ENCODE measurements around the gene ALDH2. TPM values are rescaled to one million over a fixed set of nuclear protein-coding genes. Genes with fewer than 3 reads are reported as not detected.
"Not testable (repeated sequence)": the region's sequence is repeated elsewhere in the genome, so short reads cannot be mapped to it uniquely, and the experiment has no call there.

Gene ALDH2
- total RNA-seq, 4 donors from 2014 or later, result 13.1 to 102 (median 73.5) TPM

DNA sequence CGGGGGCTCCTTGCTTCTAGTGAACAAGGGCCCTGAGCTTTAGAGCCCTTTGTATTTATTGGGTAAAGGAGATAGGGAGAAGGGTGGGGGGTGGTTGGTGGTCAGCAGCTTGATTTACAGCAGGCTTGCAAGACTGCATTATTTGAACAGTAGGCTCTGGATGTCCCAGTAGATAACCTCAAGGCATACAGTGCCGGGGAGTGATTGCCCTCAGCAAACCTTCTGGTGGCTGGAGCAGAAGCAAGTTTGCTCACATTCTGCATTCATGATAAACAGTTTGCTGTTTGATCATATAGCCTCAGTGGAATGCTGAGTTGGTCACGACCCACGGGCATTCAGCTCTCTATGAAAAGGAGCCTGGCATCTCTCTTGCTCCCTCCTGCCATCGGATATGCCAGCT, 58.8 kb downstream of the ALDH2 start:
- Histone ChIP-seq H3K27ac (no peak overlapping the region), H3K27me3 (no peaks in the 10 kb centered on the region), H3K9me3 (no peaks in the 10 kb centered on the region), H3K4me1 (no peaks in the 10 kb centered on the region), H3K36me3 (no peaks in the 10 kb centered on the region), H3K4me3 (no peak overlapping the region)
- TF ChIP-seq, protein P1, sequence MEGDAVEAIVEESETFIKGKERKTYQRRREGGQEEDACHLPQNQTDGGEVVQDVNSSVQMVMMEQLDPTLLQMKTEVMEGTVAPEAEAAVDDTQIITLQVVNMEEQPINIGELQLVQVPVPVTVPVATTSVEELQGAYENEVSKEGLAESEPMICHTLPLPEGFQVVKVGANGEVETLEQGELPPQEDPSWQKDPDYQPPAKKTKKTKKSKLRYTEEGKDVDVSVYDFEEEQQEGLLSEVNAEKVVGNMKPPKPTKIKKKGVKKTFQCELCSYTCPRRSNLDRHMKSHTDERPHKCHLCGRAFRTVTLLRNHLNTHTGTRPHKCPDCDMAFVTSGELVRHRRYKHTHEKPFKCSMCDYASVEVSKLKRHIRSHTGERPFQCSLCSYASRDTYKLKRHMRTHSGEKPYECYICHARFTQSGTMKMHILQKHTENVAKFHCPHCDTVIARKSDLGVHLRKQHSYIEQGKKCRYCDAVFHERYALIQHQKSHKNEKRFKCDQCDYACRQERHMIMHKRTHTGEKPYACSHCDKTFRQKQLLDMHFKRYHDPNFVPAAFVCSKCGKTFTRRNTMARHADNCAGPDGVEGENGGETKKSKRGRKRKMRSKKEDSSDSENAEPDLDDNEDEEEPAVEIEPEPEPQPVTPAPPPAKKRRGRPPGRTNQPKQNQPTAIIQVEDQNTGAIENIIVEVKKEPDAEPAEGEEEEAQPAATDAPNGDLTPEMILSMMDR (IDR thresholded peaks at IDR 0.05), result no peak
- TF ChIP-seq POLR2A (IDR thresholded peaks at IDR 0.05), result no peak
- intact Hi-C loops (cut with DNase I; ENCODE audit: low total_unique reads), result no loop called here
- no peak for DNase-seq

GRCh38 chr12:111826316-111826715, 59.6 kb downstream of the ALDH2 start:
- no peak for DNase-seq
- no peaks in the 10 kb centered on the region for H3K4me1 ChIP-seq
- no peak overlapping the region for H3K4me3 ChIP-seq
- TF ChIP-seq POLR2A (IDR thresholded peaks at IDR 0.05), result no peak
- TF ChIP-seq, protein P1 (IDR thresholded peaks at IDR 0.05), result no peak
- H3K27me3 ChIP-seq, result no peaks in the 10 kb centered on the region
- intact Hi-C loops (cut with DNase I; ENCODE audit: low total_unique reads), result no loop called here
- H3K36me3 ChIP-seq, result no peaks in the 10 kb centered on the region
- H3K27ac ChIP-seq, result no peak overlapping the region
- no peaks in the 10 kb centered on the region for H3K9me3 ChIP-seq

DNA sequence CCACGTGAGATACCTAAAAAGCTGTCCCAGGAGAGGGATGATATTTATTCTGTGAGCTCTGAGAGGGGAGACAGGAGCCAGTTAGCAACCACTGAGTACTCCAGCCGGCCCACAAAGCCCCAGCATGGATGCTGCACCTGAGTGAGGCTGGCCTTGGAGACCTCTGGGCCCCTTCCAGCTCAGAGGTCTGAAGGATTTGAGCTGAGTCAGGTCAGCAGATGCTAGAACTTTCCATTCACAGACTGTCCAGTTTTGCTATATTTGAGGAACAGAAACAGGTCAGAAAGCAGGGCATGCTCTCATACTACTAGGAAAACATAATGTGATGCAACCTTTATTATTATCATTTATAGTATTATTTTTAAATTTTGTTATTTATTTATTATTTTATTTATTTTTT, 60.3 kb downstream of the ALDH2 start:
- Histone ChIP-seq H3K27ac (no peak overlapping the region), H3K4me1 (no peaks in the 10 kb centered on the region), H3K4me3 (no peak overlapping the region), H3K27me3 (no peaks in the 10 kb centered on the region), H3K36me3 (no peaks in the 10 kb centered on the region), H3K9me3 (no peaks in the 10 kb centered on the region)
- DNase-seq, result no peak
- intact Hi-C loops (cut with DNase I; ENCODE audit: low total_unique reads), result no loop called here
- TF ChIP-seq POLR2A (IDR thresholded peaks at IDR 0.05), result no peak
- TF ChIP-seq, protein P1 (IDR thresholded peaks at IDR 0.05), result no peak

- intact Hi-C loops (cut with DNase I; ENCODE audit: low total_unique reads), result no loop called here
- no peak for DNase-seq
Measured at GRCh38 chr12:111827907-111828306, 61.2 kb downstream of the ALDH2 start.

GRCh38 chr12:111828338-111828979, 61.7 kb downstream of the ALDH2 start:
- no peak overlapping the region for H3K27ac ChIP-seq
- intact Hi-C loops (cut with DNase I; ENCODE audit: low total_unique reads), result no loop called here
- H3K4me1 ChIP-seq, result no peaks in the 10 kb centered on the region
- TF ChIP-seq POLR2A (IDR thresholded peaks at IDR 0.05), result no peak
- TF ChIP-seq, protein P1 (IDR thresholded peaks at IDR 0.05), result no peak
- no peaks in the 10 kb centered on the region for H3K27me3 ChIP-seq
- no peaks in the 10 kb centered on the region for H3K9me3 ChIP-seq
- H3K4me3 ChIP-seq, result no peak overlapping the region
- no peaks in the 10 kb centered on the region for H3K36me3 ChIP-seq
- no peak for DNase-seq

More at GRCh38 chr12:111827907-111828306, 61.2 kb downstream of the ALDH2 start:
- no peak for TF ChIP-seq POLR2A (IDR thresholded peaks at IDR 0.05)
- TF ChIP-seq, protein P1 (IDR thresholded peaks at IDR 0.05), result no peak
- Histone ChIP-seq H3K36me3 (no peaks in the 10 kb centered on the region), H3K9me3 (no peaks in the 10 kb centered on the region), H3K27ac (no peak overlapping the region), H3K4me3 (no peak overlapping the region), H3K4me1 (no peaks in the 10 kb centered on the region), H3K27me3 (no peaks in the 10 kb centered on the region)

- H3K4me3 ChIP-seq; H3K4me1 ChIP-seq; H3K36me3 ChIP-seq; DNase-seq; intact Hi-C loops (cut with DNase I; ENCODE audit: low total_unique reads); H3K27ac ChIP-seq; H3K27me3 ChIP-seq; H3K9me3 ChIP-seq: not testable (repeated sequence)
Measured at GRCh38 chr12:111829635-111830034, 62.9 kb downstream of the ALDH2 start.

GRCh38 chr12:111834740-111835386, 68.1 kb downstream of the ALDH2 start:
- H3K9me3 ChIP-seq; H3K4me3 ChIP-seq; H3K4me1 ChIP-seq; H3K36me3 ChIP-seq; intact Hi-C loops (cut with DNase I; ENCODE audit: low total_unique reads); DNase-seq; H3K27ac ChIP-seq; H3K27me3 ChIP-seq: not testable (repeated sequence)

- H3K36me3 ChIP-seq; DNase-seq; H3K4me3 ChIP-seq; H3K4me1 ChIP-seq; H3K27ac ChIP-seq; H3K27me3 ChIP-seq; H3K9me3 ChIP-seq; intact Hi-C loops (cut with DNase I; ENCODE audit: low total_unique reads): not testable (repeated sequence)
Measured at GRCh38 chr12:111835531-111836181, 68.9 kb downstream of the ALDH2 start.

All from uterus (tissue), 4 donors.